HG03135 (cell line): ENCODE results near the gene RAB35.

Source experiments
- ATAC-seq: cut with Tn5 transposase; IDR thresholded peaks from one replicate; pipeline ENCODE4 v1.9.1; 2021; ENCODE audit warnings: mild to moderate bottlenecking, moderate library complexity; ENCODE audit not compliant: unreplicated experiment

RAB35 gene

DNA sequence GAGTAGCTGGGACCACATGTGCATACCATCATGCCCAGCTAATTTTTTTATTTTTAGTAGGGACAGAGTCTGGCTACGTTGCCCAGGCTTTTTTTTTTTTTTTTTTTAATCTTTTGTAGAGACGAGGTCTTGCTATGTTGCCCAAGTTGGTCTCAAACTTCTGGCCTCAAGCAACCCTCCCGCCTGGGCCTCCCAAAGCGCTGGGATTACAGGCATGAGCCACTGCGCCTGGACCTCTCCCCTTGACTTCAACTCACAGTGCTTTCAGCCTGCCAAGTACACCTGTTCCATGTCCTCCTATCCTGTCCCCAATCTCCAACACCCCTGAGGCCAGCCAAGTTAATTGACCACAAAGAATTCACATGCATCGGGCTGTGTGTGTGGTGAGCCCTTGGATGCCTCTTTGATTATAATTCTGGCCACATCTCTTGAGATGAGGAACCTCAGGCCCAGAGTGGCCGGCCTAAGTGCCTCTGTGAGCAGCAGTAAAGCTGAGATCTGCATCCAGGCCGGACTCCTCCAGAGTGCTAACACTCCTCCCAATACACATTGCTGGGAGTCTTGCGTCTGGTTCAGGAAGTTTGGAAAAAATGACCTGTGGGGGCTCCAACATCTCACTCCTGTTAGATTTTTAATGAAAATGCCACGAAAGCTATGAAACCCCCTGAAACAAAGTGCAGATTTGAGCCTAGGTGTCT is 6.8 kb downstream of the RAB35 start:
- ATAC-seq, result no peak

DNA sequence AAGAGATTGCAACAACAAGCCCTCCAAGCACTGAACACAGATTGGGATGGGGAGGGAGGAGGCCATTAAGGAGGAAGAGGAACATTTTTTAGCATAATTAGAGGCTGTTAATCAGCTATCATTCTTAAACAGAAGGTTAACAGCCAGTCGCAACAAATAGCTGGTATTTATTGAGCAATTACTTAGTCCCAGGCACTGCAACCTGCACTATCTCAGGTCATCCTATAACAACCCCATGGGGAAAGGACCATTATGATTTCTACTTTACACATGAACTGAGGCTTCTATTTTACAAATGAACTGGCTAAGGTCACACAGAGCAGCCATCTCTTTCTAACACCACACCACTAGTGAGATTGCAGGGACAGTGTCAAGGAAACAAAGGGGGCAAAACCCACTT is 10.4 kb downstream of the RAB35 start:
- ATAC-seq, result no peak

DNA sequence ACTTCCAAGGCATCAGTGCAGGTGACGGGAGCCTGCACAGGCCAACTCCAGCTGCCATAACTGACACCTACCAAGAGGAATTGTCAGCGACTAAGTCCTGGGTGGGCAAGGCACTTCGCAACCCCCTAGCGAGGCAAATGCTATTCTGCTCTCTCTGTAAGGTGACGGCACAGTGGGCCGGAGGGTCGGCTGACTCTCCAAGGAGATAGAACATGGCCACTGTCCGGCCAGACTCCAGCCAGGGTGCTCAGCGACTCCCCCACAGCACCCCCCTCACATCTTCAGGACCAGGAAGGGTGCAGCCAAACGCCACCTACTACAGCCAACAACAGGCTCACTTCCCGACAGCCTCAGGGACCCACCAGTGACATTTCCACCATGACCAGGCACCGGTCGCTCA is 13.2 kb downstream of the RAB35 start:
- no peak for ATAC-seq

DNA sequence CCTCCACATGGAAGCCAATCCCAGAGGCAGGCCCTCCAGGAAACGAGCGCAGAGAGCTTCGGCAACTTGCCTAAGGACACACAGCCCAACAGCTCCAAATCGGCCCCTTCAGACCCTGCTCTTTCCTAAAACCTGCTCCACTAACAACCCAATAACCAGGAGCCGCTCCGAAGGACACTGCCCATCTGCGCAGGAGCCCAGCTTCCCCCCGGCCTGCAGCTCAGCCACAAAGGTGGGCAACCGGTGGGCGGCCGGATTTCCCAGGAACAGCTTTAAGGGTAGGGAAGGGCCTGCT is 13.6 kb downstream of the RAB35 start:
- no peak for ATAC-seq

DNA sequence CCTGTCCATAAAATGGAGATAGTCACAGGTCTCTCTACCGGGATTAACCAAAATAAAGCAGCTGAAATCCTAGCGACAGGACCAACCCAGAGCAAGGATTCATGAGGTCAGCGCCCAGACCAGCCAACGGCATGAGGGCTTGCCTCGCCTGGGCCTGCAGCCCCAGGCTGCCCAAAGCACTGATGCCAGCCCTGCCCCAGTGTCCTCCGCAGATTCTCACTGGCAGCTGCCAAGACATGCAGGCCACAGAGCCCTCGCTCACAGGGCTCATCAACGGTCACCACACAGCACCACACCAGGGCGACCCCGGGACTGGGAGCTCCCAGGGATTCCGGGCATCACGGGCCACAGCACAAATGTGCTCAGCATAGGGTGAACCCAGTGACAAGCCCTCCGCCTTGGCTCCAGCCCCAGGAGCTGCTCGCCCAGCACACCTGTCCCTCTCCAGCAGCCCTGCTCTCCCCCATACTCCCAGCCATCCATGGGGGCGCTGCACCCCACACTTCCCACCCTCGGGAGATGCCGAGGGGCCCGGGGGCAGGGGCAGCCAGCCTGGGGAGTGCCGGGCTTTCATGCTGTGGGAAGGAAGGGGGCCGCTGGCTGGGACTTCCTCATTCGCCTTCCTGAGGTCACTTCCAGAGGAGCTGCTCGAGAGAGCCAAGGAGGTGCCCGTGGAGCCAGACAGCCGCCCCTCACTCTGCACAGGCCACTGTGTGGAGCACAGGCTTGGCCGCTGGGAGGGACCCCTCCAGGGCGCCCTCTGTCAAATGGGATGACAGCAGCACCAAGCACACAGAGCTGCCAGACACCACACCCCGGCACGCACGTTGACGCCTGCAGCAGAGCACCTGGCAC is 14.1 kb downstream of the RAB35 start:
- no peak for ATAC-seq

DNA sequence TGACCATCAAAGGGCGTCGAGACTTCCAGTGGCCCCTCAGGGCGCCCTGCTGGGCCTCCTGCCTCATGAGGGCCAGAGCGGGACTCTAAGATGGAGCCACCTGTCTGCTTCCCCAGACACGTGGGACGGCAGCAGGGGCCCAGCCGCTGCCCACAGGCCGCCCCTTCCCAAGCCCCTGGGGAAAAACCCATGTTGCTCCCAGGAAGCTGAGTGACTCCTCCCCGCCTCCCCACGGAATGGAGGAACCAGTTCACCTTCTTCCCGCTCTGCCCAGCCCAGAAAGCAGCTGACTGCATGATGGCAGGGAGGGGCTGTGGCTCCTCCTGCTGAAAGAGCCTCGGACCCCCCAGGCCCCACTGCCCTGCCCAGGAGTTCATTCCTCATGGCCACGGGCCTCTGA is 14.9 kb downstream of the RAB35 start:
- no peak for ATAC-seq

DNA sequence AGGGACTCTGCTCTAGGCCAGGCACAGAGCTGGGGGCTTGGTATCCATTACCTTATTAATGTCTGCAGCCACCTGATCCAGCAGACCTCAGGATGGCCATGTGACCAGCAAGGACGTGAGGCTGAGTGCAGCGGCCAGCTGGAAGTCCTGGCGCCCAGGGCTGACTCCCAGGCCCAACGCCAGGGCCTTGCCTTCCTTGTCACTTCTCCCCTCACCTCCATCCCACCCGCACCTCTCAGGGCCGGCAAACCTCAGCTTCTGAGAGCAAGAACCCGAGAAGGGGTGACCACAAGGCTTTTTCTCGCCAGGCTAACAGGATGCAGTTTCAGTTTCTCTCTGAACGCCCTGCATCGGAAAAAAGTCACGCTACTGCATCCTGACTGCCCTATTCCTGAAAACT is 15.4 kb downstream of the RAB35 start:
- ATAC-seq, result no peak

DNA sequence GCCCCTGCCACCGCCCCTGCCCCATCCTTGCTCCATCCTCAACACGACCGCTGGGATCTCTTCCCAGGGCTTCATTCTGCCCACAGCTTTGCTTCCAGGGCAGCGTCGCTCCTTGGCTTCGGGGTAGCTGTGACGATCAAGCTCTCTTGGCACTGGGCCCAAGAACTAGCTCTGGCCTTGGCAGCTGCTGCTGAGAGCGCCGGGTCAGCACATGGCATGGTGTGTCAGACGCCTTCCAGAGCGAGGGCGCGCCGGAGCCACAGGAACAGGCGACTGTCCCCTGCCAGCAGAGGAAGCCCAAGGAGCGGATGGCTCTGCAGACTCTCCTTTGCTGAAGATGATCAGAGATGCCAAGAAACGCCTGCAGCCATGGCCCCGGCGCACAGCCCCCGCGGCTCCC is 15.9 kb downstream of the RAB35 start:
- ATAC-seq, result no peak

DNA sequence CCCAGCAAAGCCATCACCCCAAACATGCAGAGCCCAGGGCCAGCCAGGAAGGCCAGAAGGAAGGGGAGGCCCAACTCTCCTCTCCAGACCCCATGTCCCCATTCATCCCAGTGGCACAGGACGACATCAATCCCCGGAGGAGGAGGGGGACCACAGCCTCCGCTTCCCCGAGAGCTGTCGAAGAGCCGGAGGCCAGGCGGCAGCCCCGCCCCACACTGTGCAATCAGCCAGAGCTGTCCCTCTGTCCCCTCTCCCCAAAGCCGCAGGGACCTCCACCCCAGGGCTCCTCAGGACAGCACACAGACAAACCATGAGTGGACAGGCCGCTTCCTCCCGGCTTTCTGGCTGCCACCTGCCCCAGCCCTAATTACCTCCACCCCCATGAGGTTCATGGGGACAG is 16.8 kb downstream of the RAB35 start:
- ATAC-seq, result no peak

DNA sequence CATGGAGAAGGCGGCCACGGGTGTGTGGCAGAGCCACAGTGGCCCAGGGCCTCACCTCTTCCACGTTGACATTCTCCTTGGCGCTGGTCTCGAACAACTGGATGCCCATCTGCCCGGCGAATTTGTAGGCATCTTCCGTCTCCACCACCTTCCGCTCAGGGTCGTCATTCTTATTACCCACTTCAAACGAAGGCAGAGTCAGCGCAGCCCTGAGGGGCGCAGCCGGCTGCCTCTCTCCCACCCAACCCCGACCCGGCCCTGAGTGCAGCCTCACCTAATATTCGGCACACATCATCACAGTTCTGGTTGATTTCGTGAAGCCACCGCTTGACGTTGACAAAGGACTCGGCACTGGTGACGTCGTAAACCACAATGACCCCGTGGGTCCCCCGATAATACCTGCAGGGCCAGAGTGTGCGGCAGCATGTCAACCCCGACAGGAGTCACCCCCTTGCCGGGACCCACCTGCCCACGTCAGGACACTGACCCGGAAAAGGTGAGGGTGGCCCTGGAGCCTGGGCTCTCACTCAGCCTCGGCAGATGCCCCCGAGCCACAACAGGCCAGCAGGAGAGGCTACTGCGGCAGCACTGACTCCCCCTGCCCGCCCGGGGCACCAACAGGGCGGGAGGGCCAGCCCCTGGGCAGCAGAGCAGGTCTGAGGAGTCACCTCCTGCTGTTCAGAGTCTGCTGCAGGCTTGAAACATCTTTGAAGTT is 17.6 kb downstream of the RAB35 start:
- ATAC-seq, result no peak

DNA sequence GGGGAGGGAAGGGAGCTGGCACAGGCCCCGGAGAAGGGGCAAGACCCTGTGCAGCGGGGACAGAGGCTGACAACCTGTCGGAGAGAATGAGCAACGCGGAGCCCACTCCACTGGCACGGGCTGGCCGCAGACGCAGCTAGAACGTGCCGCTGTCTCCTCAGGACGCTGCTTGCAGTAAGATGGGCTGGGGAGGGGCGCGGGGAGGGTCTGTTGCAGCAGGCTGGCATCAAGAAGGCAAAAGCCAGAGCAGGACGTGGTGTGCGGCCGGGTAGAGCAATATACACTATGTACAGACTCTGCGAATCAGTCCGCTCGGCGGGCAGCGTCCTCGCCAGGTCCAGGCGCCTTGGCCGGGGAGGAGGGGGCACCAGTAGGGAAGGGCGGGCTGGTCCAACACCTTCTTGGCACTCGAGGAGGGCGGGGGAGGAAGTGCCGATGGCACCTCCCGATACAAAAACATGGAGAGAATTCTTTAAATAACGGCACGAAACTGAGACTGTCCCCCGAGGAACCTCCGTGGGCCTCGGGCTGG is 19.8 kb downstream of the RAB35 start:
- ATAC-seq, result no peak

DNA sequence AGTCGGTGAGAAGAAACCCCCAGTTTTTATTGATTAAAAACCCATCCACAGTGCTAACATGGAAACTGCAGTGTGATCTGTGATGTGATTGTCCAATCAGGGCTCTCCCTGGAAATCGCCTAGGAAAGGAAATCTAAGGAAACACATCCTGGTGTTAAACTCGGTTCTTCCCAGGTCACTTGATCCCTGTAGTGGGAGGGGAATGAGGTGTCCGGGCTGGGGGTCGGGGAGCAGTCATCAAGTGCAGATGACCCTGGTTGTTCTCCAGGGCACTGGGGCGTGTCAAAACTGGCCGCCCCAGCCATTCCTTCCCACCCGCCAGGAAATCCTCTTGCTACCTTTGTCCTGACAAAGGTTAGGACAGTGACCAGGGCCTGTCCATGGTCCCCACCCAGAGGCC is 20.8 kb downstream of the RAB35 start:
- no peak for ATAC-seq

DNA sequence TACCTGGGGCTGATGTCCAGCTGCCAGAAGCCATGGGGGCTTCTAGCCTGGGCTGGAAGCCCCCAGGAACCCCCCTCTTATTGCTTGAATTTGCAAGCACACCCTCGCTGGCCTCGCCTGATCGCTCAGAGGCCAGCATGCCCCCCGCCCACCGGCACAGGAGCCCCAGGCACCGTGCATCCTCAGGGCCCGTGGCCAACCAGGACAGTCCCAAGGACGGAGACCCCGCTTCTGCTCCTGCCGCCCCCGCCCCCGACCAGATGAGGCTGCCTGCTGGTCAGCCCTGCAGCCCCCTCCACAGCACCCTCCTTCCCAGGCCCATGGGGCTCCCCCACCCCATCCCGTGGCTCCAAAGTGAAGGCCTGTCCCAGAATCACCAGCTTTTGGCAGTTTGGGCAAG is 21.2 kb downstream of the RAB35 start:
- no peak for ATAC-seq

DNA sequence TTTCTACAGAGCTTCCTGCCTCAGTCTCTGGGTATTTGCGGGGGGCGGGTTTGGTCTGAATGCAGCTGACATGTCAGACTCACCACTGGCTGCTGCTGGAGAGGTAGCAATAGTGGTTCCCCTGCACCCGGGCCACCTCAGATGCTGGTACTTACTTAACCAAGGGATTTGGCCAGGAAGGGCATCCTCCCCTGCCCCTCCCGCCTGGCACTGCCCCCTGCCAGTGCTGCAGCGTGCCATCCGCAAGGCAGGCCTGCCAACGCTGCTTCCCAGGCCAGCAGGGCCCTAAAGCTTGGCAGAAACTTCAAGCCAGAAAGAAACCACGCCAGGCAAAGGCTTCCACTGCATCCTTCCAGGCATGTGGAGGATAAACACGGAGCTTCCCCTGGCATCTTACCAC is 22.1 kb downstream of the RAB35 start:
- ATAC-seq, result no peak

DNA sequence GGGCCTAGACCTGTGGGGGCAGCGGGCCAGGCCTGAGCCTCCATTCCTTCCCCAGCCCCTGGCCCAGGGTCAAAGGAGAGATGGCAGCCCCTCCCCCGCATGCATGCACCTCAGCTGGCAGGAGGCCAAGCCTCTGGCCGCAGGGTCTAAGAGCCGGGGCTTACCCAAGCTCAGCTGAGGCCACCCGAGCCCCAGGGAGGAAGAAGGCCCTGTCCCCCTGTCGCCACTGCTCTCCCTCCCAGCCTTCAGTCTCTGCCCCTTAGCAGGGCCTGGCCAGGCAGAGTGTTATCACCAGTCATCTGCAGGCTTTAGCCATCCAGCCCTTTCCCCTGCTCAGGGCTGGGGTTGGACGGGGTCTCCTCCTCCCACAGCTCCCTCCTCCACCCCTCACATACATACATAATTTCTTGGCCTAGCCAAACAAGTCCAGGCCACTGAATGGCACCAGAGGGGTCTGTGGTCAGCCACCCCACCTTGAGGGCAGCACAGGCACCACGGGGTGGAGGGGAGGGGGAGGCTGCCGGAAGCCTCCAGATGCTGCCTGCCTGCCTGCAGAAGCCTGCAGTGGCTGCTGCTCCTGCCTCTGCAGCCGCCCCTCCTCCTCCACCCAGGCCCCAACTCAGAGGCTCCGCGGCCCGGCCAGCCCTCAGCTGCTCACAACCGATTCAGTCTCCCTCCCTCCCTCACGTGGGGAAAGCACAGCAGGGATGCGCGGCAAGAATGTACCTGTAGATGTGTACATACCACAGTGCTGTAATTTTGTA is 22.8 kb downstream of the RAB35 start:
- ATAC-seq, result no peak

DNA sequence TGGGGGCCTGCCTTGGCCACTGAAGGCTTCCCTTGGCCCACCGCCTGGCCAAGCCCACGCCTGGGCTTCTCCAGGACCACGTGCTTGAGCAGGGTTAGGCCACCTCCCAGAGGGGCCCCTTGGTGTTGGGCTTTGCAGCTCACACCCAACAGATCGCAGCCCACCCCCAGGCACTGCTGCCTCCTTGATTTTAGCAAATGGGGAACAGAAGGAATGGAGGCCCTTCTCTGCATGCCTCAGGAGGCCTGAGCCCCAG is 23.3 kb downstream of the RAB35 start:
- ATAC-seq, result no peak

DNA sequence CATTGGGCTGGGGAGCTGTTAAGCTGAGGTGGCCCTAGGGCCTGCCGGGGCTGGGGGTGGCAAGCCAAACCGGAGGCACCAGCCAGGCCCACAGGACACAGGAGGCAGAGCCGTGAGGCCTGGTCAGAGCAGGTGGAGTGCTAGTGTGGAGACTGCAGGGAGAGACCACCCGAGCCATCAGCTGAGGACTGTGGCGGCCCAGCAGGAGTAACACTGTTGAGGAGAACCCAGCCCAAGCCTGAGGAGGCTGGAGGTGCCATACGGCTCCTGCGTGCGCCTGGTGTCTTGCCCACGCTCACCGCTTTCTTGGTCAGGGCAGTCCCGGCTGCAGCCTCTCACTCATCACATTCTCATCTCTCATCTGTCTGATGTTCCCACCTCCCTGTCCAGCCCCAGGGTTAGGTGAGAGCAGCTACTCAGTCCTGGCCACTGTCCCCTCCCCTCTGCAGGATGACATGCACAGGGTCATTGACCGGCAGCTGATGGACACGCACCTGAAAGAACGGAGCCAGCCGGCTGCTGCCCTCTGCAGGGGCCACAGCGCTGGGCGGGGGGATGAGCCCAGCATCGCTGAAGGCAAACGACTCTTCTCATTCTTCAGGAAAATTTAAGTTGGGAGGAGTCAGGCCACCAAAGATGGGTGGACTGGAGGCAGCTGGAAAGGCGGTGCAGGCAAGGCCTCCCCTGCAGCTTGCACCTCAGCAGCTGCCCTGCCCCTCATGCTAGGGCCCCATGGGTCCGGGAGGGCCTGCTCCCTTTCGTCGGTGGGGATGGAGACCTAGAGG is 23.8 kb downstream of the RAB35 start:
- ATAC-seq, result no peak

DNA sequence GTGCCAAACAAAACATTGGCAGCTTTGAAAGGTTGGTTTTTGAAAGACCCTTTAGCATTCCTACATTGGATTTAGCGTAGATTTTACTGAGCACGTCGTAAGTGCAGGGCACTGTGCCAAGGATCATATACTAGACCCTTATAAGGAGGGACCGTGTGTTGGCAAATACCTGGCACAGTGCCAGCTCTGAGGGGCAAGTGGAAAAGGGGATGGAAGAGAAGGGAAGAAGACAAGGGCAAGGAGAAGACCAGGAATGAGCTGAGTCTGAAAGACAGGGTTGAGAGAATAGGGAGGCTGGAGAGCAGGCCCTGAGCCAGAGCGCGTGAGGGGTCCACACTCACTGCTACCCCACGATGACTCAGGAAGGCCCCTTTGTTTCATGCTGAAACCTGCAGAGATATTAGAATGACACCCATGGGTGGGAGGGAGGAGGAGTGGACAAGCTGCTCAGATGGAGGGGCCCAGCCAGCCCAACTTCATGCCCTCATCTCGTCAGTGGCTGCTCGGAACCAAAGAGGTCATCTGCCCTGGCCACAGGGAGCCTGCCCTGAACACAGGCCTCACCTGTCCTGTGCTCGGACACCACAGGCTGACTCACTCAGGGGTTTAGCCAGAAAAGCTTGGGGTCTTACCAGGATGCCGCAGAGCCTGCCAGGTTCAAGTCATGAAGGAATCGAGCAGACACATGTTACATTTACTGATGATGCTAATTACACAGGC is 25.0 kb downstream of the RAB35 start:
- ATAC-seq, result no peak

DNA sequence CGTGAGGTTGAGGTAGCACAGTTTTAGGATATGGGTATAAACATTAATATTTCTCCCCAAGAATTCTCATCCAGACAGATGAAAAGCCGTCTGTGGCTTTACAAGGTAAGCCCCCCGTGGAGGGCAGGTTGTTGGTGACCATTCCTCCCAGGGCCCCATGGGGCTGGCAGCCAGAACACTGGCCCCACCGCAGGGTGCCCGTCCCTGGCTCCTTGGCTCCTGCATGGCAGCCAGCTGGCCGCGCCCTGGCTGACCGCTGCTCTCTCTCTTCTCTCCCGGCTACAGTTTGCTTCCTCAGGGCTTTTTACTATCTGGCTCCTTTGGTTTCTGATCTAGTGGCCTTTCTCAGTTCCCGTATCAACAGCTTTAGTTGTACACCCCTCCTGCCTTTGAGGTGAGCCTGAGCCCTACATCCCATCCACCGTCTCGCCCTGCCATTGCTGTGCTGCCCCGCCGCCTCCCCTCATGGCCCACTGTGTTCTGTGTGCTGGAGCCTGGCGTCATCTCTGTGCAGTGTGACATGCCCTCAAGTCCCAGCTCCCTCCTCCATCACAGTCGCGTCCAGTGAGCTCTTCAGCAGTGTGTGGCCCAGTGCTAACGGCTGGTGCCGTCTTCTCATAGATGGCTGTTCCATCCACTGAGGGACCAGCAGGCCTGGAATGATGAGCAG is 25.8 kb downstream of the RAB35 start:
- no peak for ATAC-seq
